ENCODE results near the gene IFT74. TPM values are rescaled to one million over a fixed set of nuclear protein-coding genes. Genes with fewer than 3 reads are reported as not detected.

IFT74 gene
- 40.3 TPM for total RNA-seq

GRCh38 chr9:26955921-26956859 lies at the start of gene IFT74:
Gene IFT74, plus strand, starts transcription at chr9:26956412. Its CDS starts 5,556 bp downstream, at chr9:26961968.

GRCh38 chr9:26946753-26947727 lies 9.2 kb upstream of the IFT74 start, which contains the start of gene PLAA:
Gene PLAA, minus strand, starts transcription at chr9:26947242. Its CDS starts 197 bp downstream, at chr9:26947045.

GRCh38 chr9:27005491-27005890 lies 49.3 kb downstream of the IFT74 start, which contains the start of gene LRRC19:
Gene LRRC19, minus strand, starts transcription at chr9:27005672. Its CDS starts 5,978 bp downstream, at chr9:26999694.

GRCh38 chr9:27108981-27109541 lies 152.8 kb downstream of the IFT74 start, which contains the start of gene TEK:
Gene TEK, plus strand, starts transcription at chr9:27109225. Its CDS starts 366 bp downstream, at chr9:27109591.

Other genes with a start within 250 kb of the IFT74 start
- 20.6 TPM for gene CAAP1, start 63.6 kb upstream of the IFT74 start, total RNA-seq
- 37.7 TPM for gene PLAA, start 9.2 kb upstream of the IFT74 start, total RNA-seq
- gene LRRC19, start 49.3 kb downstream of the IFT74 start, total RNA-seq = 12.1 TPM
- gene TEK, start 152.8 kb downstream of the IFT74 start, total RNA-seq = 45.7 TPM